ENCODE data around the gene GAS7. TPM values are rescaled to one million over a fixed set of nuclear protein-coding genes. Genes with fewer than 3 reads are reported as not detected.

Gene GAS7
- total and polyA plus RNA-seq, 2 of the 13 experiments (the other 11 are each of a cell fraction or from before 2014, with no cell fraction given), result 1.0 to 5.2 TPM

DNA sequence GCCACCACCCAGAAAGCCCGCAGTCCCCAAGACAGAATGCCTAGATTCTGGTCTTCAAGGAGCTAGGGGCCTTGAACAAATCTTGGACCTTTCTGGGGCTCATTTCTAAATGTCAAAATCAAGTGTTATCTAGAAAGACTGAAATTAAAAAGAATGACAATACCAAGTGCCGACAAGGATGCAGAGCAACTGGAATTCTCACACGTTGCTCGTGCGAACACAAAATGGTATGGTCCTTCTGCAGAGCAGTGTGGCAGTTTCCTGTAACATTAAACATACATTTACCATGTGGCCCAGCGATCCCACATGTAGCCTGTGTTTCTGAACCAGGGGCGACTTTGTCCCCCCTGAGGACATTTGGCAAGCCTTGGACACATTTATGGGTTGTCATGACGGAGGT lies 137.9 kb downstream of the GAS7 start:
- Histone ChIP-seq H4K20me1 (ENCODE audit: insufficient read depth, low read length) (no peaks in the 10 kb centered on the region), H3K4me1 (ENCODE audit: insufficient read depth, low read length) (no peaks in the 10 kb centered on the region), H3K4me3 (replicated peaks in 1 of 3; ENCODE audit: insufficient read depth in 1 of 3, low read depth in 2 of 3, low read length in 3 of 3) (no peak overlapping the region), H3K4me2 (ENCODE audit: low read depth, low read length) (no peak overlapping the region), H3K27me3 (ENCODE audit: control insufficient read depth in 1 of 2, insufficient read depth in 2 of 2, low read length in 2 of 2) (peaks cover 3 to 46% of the 10 kb centered on the region in 2 experiments; a peak in 4 of 5 replicates), H3K27ac (ENCODE audit: extremely low read length, insufficient read depth, low read length) (no peak overlapping the region), H3K9me3 (ENCODE audit: low read length) (0 out of 2 replicates have a peak, but pooled peaks cover 6% of the 10 kb centered on the region), H3K36me3 (replicated peaks in 1 of 2; ENCODE audit: control insufficient read depth in 1 of 2, insufficient read depth in 2 of 2, low read length in 2 of 2) (no peaks in the 10 kb centered on the region), H3K79me2 (ENCODE audit: insufficient read depth, low read length) (no peaks in the 10 kb centered on the region), H2AFZ (ENCODE audit: low read length) (no peak overlapping the region), H3K9ac (ENCODE audit: insufficient read depth, low read depth, low read length) (no peak overlapping the region)
- intact Hi-C loops (cut with micrococcal nuclease; ENCODE audit: unreplicated experiment) (no loop called here), in situ Hi-C loops (cut with HindIII; ENCODE audit: extremely low pct_ligation_motif_present, low pct_unique_long_range_greater_than_20kb) (no loop called here)
- TF ChIP-seq ZNF7 (CRISPR knock-in tag; IDR thresholded peaks at IDR 0.05) (0 out of 2 replicates have a peak, but pooled peaks have one; percentile 12), SAP130 (CRISPR knock-in tag; IDR thresholded peaks at IDR 0.05; ENCODE audit: low read depth) (no peak)
- no peak for ATAC-seq
- no TSS peak for BruUV-seq (replicated peaks)
- POLR2A ChIA-PET, result no interaction called here
- DNase-seq (ENCODE audit: low spot score), result no peak
- FAIRE-seq, result no peak
- CTCF ChIA-PET (ENCODE audit: low intra/inter-chr PET ratio, low total read pairs), result no interaction called here
- 62% methylated on average over 5 of the region's 8 CpGs for WGBS (ENCODE audit: low lambda C conversion rate)

DNA sequence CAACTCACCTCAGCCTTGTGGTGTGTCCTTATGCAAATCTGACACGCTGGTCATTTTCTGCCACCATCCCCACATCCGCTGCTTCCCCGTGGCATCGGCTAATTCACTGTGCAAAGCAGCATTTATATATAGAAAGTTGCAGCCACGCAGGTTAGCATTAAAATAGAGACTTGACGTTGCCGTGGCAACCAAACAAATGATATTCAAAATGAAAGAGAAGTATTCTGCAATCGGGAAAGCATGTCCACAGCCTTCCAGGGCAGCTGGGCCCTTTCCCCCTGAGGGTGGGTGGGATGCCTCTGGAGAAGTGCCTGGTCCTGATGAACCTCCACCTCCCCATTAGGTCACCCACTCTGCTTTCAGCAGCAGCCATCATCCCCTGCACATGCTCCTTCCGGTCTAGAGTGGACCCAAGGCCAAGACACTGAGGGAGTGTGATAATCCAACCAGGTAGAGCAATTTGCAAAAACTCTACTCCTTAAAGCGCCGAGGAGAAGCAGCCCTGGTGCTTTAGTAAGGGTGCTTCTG lies 138.7 kb downstream of the GAS7 start:
- Histone ChIP-seq H3K79me2 (ENCODE audit: insufficient read depth, low read length) (no peaks in the 10 kb centered on the region), H3K4me1 (ENCODE audit: insufficient read depth, low read length) (peaks cover 3% of the 10 kb centered on the region; the same call in 1 of the 2 replicates), H3K36me3 (replicated peaks in 1 of 2; ENCODE audit: control insufficient read depth in 1 of 2, insufficient read depth in 2 of 2, low read length in 2 of 2) (no peaks in the 10 kb centered on the region), H3K9me3 (ENCODE audit: low read length) (no peaks in the 10 kb centered on the region), H3K27me3 (ENCODE audit: control insufficient read depth in 1 of 2, insufficient read depth in 2 of 2, low read length in 2 of 2) (peaks cover 7 to 51% of the 10 kb centered on the region in 2 experiments), H3K9ac (ENCODE audit: insufficient read depth, low read depth, low read length) (no peak overlapping the region), H3K4me3 (replicated peaks in 1 of 3; ENCODE audit: insufficient read depth in 1 of 3, low read depth in 2 of 3, low read length in 3 of 3) (no peak overlapping the region), H3K4me2 (ENCODE audit: low read depth, low read length) (no peak overlapping the region), H3K27ac (ENCODE audit: extremely low read length, insufficient read depth, low read length) (no peak overlapping the region), H4K20me1 (ENCODE audit: insufficient read depth, low read length) (no peaks in the 10 kb centered on the region), H2AFZ (ENCODE audit: low read length) (no peak overlapping the region)
- in situ Hi-C loops (cut with HindIII; ENCODE audit: extremely low pct_ligation_motif_present, low pct_unique_long_range_greater_than_20kb), result no loop called here
- intact Hi-C loops (cut with micrococcal nuclease; ENCODE audit: unreplicated experiment), result no loop called here
- CTCF ChIA-PET (ENCODE audit: low intra/inter-chr PET ratio, low total read pairs), result no interaction called here
- no TSS peak for BruUV-seq (replicated peaks)
- FAIRE-seq, result no peak
- 14% methylated on average over 7 of the region's 11 CpGs for WGBS (ENCODE audit: low lambda C conversion rate)
- DNase-seq (ENCODE audit: low spot score), result no peak
- no peak for ATAC-seq
- POLR2A ChIA-PET, result no interaction called here
- TF ChIP-seq, protein P1, sequence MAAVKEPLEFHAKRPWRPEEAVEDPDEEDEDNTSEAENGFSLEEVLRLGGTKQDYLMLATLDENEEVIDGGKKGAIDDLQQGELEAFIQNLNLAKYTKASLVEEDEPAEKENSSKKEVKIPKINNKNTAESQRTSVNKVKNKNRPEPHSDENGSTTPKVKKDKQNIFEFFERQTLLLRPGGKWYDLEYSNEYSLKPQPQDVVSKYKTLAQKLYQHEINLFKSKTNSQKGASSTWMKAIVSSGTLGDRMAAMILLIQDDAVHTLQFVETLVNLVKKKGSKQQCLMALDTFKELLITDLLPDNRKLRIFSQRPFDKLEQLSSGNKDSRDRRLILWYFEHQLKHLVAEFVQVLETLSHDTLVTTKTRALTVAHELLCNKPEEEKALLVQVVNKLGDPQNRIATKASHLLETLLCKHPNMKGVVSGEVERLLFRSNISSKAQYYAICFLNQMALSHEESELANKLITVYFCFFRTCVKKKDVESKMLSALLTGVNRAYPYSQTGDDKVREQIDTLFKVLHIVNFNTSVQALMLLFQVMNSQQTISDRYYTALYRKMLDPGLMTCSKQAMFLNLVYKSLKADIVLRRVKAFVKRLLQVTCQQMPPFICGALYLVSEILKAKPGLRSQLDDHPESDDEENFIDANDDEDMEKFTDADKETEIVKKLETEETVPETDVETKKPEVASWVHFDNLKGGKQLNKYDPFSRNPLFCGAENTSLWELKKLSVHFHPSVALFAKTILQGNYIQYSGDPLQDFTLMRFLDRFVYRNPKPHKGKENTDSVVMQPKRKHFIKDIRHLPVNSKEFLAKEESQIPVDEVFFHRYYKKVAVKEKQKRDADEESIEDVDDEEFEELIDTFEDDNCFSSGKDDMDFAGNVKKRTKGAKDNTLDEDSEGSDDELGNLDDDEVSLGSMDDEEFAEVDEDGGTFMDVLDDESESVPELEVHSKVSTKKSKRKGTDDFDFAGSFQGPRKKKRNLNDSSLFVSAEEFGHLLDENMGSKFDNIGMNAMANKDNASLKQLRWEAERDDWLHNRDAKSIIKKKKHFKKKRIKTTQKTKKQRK (IDR thresholded peaks at IDR 0.05; ENCODE audit: low read length), result no peak
- no peak for TF ChIP-seq ZNF567 (CRISPR knock-in tag; IDR thresholded peaks at IDR 0.05; ENCODE audit: borderline replicate concordance)
- no peak for TF ChIP-seq TCF7 (IDR thresholded peaks at IDR 0.05; ENCODE audit: low read depth)
- no peak for TF ChIP-seq ZNF841 (CRISPR knock-in tag; IDR thresholded peaks at IDR 0.05; ENCODE audit: borderline replicate concordance)
- no peak for TF ChIP-seq NR3C1 (CRISPR knock-in tag; IDR thresholded peaks at IDR 0.05)
- no peak for TF ChIP-seq ATAD3A (CRISPR knock-in tag; IDR thresholded peaks at IDR 0.05)
- TF ChIP-seq, protein P2, sequence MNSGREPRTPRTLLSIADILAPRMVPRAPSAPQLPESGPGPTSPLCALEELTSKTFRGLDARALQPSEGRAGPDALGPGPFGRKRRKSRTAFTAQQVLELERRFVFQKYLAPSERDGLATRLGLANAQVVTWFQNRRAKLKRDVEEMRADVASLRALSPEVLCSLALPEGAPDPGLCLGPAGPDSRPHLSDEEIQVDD (CRISPR knock-in tag; IDR thresholded peaks at IDR 0.05; ENCODE audit: borderline replicate concordance), result no peak
- TF ChIP-seq, protein P3, sequence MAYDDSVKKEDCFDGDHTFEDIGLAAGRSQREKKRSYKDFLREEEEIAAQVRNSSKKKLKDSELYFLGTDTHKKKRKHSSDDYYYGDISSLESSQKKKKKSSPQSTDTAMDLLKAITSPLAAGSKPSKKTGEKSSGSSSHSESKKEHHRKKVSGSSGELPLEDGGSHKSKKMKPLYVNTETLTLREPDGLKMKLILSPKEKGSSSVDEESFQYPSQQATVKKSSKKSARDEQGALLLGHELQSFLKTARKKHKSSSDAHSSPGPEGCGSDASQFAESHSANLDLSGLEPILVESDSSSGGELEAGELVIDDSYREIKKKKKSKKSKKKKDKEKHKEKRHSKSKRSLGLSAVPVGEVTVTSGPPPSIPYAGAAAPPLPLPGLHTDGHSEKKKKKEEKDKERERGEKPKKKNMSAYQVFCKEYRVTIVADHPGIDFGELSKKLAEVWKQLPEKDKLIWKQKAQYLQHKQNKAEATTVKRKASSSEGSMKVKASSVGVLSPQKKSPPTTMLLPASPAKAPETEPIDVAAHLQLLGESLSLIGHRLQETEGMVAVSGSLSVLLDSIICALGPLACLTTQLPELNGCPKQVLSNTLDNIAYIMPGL (CRISPR knock-in tag; IDR thresholded peaks at IDR 0.05; ENCODE audit: borderline replicate concordance in 1 of 2, low read depth in 1 of 2), result no peak
- TF ChIP-seq ZNF331 (CRISPR knock-in tag; IDR thresholded peaks at IDR 0.05), result no peak
- TF ChIP-seq SP140L (CRISPR knock-in tag; IDR thresholded peaks at IDR 0.05; ENCODE audit: borderline replicate concordance), result no peak
